HUES48 (cell line): ENCODE measurements around the gene FKBP9.

Experiments used
- H3K27ac ChIP-seq: one replicate; pipeline ENCODE4 v1.7.0; 2013; ENCODE audit warnings: low read depth, low read length, inconsistent platforms
- H3K27me3 ChIP-seq: 2 replicates; pipeline ENCODE4 v1.6.1; 2013; ENCODE audit warnings: mild to moderate bottlenecking, low read length; ENCODE audit not compliant: control insufficient read depth, insufficient read depth
- H3K36me3 ChIP-seq: 2 replicates; pipeline ENCODE4 v1.6.1; 2013; ENCODE audit warnings: low read length; ENCODE audit not compliant: control insufficient read depth, insufficient read depth
- H3K4me1 ChIP-seq: 2 replicates; pipeline ENCODE4 v1.6.1; 2013; ENCODE audit warnings: mild to moderate bottlenecking, low read length; ENCODE audit not compliant: control insufficient read depth, insufficient read depth
- H3K4me3 ChIP-seq: 2 replicates; pipeline ENCODE4 v1.5.1; 2013; ENCODE audit warnings: mild to moderate bottlenecking, low read depth, low read length
- H3K9ac ChIP-seq: 2 replicates; pipeline ENCODE4 v1.6.1; 2013; ENCODE audit warnings: mild to moderate bottlenecking, low read depth, low read length, moderate library complexity
- H3K9me3 ChIP-seq: 2 replicates; pipeline ENCODE4 v1.6.1; 2013; ENCODE audit warnings: low read length; ENCODE audit not compliant: control insufficient read depth, insufficient read depth

FKBP9 gene

DNA sequence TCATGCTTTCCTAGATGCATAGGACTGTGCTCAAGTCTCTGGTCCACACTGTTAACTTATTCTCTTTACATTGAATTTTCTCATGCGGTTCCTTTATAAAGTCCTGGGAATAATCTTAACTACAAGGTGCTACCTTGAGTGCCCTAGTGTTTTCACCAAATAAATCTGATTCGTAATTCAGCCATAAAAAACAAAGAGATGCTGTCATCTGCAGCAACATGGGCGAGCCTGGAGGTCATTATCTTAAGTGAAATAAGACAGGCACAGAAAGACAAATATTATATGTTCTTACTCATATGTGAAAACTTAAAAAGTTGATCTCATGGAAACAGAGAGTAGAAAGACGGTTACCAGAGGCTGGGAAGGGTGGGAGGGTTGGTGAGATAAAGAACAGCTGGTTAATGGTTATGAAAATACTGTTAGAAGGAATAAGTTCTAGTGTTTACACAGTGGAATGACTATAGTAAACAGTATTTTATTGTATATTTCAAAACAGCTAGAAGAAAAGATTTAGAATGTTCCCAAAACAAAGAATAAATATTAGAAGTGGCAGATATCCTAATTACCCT, 67.0 kb downstream of the FKBP9 start:
- Histone ChIP-seq H3K36me3 (peaks cover 49% of the 10 kb centered on the region), H3K4me1 (no peaks in the 10 kb centered on the region), H3K27ac (no peak overlapping the region), H3K27me3 (no peaks in the 10 kb centered on the region), H3K9ac (no peak overlapping the region), H3K4me3 (no peak overlapping the region), H3K9me3 (no peaks in the 10 kb centered on the region)

- H3K36me3 ChIP-seq: no peaks in the 10 kb centered on the region
- H3K9me3 ChIP-seq: no peaks in the 10 kb centered on the region
- H3K27ac ChIP-seq: no peak overlapping the region
- no peaks in the 10 kb centered on the region; the same call in 1 of the 2 replicates for H3K4me1 ChIP-seq
- H3K27me3 ChIP-seq: no peaks in the 10 kb centered on the region
- H3K9ac ChIP-seq: no peak overlapping the region
- H3K4me3 ChIP-seq: no peak overlapping the region
These were observed 78.5 kb downstream of the FKBP9 start for GRCh38 chr7:33035776-33036175.

DNA sequence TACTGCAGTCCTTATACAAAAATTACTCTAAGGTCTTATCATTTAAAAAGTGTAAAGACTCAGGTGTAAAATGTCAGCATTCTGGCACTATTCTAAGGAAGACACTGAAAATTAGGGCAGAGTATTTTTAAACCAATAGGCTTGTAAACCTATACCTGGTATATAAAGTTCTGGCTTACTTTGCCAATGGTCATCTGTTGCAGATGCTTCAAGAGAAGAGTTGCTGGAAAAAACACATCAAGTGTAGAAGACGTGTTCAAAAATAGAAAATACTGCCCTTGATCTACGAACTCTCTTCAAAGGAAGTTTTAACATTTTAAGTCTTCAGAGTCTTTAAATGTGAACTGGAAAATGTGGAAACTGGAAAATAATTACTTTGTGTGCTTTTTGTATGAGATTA, 81.4 kb downstream of the FKBP9 start:
- Histone ChIP-seq H3K4me3 (no peak overlapping the region), H3K9ac (no peak overlapping the region), H3K4me1 (no peaks in the 10 kb centered on the region; the same call in 1 of the 2 replicates), H3K36me3 (no peaks in the 10 kb centered on the region), H3K9me3 (no peaks in the 10 kb centered on the region), H3K27ac (no peak overlapping the region), H3K27me3 (no peaks in the 10 kb centered on the region)

DNA sequence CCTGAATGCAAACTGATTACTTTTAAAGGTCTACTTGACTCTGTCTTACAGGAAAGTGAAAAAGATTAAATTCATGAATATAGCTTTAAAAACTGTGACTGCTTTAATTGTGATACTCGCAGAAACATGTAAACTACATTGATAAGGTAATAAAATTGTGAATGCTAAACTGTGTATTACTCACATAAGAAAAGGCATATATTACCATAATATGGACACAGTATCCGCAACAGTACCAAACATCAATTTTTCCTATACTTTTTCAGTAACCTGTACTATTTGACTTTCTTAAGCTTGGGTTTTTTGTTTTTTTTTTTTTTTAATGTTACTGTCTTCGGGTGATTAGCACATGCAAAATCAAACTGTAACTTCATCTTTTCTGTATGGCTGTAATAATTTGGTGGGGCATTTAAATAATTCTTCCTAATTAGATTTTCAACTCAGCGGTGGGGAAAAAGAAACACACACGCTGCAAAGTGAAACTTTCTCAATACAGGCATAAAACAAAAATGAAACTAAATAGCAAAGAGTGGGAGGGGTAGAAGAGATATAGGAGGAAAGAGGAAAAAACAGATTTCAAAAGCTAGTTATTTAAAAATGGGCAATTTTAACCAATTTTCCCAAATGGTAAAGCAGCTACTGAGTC, 82.1 kb downstream of the FKBP9 start:
- H3K9ac ChIP-seq: no peak overlapping the region
- no peaks in the 10 kb centered on the region for H3K36me3 ChIP-seq
- no peaks in the 10 kb centered on the region for H3K9me3 ChIP-seq
- no peak overlapping the region for H3K27ac ChIP-seq
- H3K27me3 ChIP-seq: no peaks in the 10 kb centered on the region
- no peaks in the 10 kb centered on the region; the same call in 1 of the 2 replicates for H3K4me1 ChIP-seq
- no peak overlapping the region for H3K4me3 ChIP-seq

DNA sequence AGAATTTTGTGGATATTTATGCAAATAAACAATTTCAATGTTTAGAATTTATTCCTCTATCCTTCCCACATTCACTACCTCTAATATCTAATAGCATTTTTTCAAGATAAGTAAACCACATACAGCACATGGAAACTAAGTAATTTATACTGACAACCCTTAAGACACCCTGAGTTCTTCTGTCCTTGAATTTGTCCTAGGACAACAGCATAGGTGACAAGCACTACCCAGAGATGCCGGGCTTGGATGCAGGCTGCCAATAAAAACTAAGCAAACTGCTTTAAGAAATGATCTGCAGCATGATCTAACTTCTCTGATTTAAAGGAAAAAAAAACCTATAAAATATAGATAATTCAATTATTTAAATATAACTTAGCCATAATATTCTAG, 82.7 kb downstream of the FKBP9 start:
- Histone ChIP-seq H3K4me3 (no peak overlapping the region), H3K27ac (no peak overlapping the region)

GRCh38 chr7:33040803-33041516, 83.7 kb downstream of the FKBP9 start:
- Histone ChIP-seq H3K4me1 (no peaks in the 10 kb centered on the region; the same call in 1 of the 2 replicates), H3K27ac (no peak overlapping the region), H3K4me3 (no peak overlapping the region), H3K9me3 (no peaks in the 10 kb centered on the region), H3K36me3 (no peaks in the 10 kb centered on the region), H3K27me3 (no peaks in the 10 kb centered on the region), H3K9ac (no peak overlapping the region)

More for the DNA sequence above, 82.7 kb downstream of the FKBP9 start:
- Histone ChIP-seq H3K4me1 (no peaks in the 10 kb centered on the region; the same call in 1 of the 2 replicates), H3K27me3 (no peaks in the 10 kb centered on the region), H3K9ac (no peak overlapping the region), H3K36me3 (no peaks in the 10 kb centered on the region), H3K9me3 (no peaks in the 10 kb centered on the region)

- Histone ChIP-seq H3K9ac (no peak overlapping the region), H3K27me3 (no peaks in the 10 kb centered on the region), H3K4me1 (no peaks in the 10 kb centered on the region; the same call in 1 of the 2 replicates), H3K4me3 (no peak overlapping the region), H3K9me3 (no peaks in the 10 kb centered on the region), H3K36me3 (no peaks in the 10 kb centered on the region), H3K27ac (no peak overlapping the region)
These were observed 84.6 kb downstream of the FKBP9 start for GRCh38 chr7:33041631-33042428.

DNA sequence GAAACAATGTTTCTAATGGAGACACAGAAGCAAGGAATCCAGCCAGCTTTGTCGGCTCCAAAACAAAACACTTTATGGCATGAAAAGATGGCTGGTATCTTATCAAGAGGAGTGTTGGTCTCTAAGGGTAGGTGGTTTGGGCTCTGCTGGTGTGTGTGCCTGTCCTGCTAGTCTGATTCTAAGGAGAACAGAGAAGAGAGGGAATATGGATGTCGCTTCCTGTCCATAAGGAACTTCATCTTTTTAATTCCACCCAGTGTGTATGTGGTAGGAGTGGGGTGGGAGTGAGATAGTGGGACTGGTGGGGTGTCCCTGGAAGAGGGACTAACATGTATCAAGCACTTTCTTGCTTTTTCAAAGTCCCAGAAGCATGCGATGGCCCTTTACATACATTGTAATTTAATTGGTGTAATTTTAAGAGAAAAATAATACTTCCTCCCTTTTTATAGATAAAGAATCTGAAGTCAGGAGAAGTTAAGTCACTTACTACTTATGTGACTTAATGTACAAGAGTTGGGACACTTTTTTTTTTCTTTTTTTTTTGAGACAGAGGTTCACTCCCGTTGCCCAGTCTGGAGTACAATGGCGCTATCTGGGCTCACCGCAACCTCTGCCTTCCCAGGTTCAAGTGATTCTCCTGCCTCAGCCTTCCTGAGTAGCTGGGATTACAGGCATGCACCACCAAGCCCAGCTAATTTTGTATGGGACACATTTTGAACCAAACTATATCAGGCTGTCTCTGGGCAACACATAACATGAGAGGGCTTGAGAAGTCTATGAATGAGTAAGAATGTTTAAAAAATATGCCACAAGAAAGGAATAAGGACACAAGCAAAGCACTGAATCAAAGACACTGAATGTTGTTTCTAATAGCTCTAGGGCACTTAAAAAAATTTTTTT, 86.5 kb downstream of the FKBP9 start:
- Histone ChIP-seq H3K4me3 (no peak overlapping the region), H3K27ac (no peak overlapping the region), H3K27me3 (no peaks in the 10 kb centered on the region), H3K9ac (no peak overlapping the region), H3K4me1 (no peaks in the 10 kb centered on the region; the same call in 1 of the 2 replicates), H3K36me3 (no peaks in the 10 kb centered on the region), H3K9me3 (no peaks in the 10 kb centered on the region)

- Histone ChIP-seq H3K4me1 (no peaks in the 10 kb centered on the region), H3K9me3 (no peaks in the 10 kb centered on the region), H3K27me3 (no peaks in the 10 kb centered on the region), H3K4me3 (no peak overlapping the region), H3K9ac (no peak overlapping the region), H3K27ac (no peak overlapping the region), H3K36me3 (no peaks in the 10 kb centered on the region)
These were observed 87.1 kb downstream of the FKBP9 start for GRCh38 chr7:33044401-33044718.

DNA sequence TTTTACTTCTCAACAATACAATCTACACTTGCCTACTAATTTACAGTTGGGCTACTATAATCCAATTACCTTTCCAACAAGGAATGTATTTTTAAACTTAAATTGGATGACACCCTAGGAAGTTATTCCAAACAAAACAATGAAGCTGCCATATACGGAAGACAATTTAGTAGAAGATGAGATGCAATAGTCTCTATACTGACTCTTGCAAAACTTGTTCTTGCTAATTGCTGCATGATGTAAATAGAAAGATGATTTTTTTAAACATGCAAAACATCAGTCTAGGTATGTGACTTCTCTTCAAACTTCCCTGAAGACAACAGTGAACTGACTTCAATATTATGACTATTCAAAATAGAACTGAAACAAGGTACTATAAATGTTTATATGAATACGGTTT, 87.7 kb downstream of the FKBP9 start:
- Histone ChIP-seq H3K4me3 (no peak overlapping the region), H3K27me3 (no peaks in the 10 kb centered on the region), H3K9me3 (no peaks in the 10 kb centered on the region), H3K9ac (no peak overlapping the region), H3K4me1 (no peaks in the 10 kb centered on the region), H3K36me3 (no peaks in the 10 kb centered on the region), H3K27ac (no peak overlapping the region)
